ENCODE measurements around the gene ARHGEF28.

The ARHGEF28 gene

GRCh38 chr5:73841641-73842040, 215.6 kb downstream of the ARHGEF28 start:
- H3K4me3 ChIP-seq (ENCODE audit: low read depth, low read length): no peak overlapping the region

- H3K4me3 ChIP-seq (ENCODE audit: low read depth, low read length): no peak overlapping the region
Measured at GRCh38 chr5:73844165-73844564, 218.2 kb downstream of the ARHGEF28 start.

GRCh38 chr5:73851471-73852181, 225.6 kb downstream of the ARHGEF28 start:
- H3K4me3 ChIP-seq (ENCODE audit: low read depth, low read length): no peak overlapping the region

- H3K4me3 ChIP-seq (ENCODE audit: low read depth, low read length): no peak overlapping the region
Measured at GRCh38 chr5:73853091-73853490, 227.1 kb downstream of the ARHGEF28 start.

GRCh38 chr5:73856997-73857396, 231.0 kb downstream of the ARHGEF28 start:
- no peak overlapping the region for H3K4me3 ChIP-seq (ENCODE audit: low read depth, low read length)

GRCh38 chr5:73857446-73857845, 231.4 kb downstream of the ARHGEF28 start:
- no peak overlapping the region for H3K4me3 ChIP-seq (ENCODE audit: low read depth, low read length)

- H3K4me3 ChIP-seq (ENCODE audit: low read depth, low read length): no peak overlapping the region
Measured at GRCh38 chr5:73858054-73858453, 232.1 kb downstream of the ARHGEF28 start.

- H3K4me3 ChIP-seq (ENCODE audit: low read depth, low read length): no peak overlapping the region
Measured at GRCh38 chr5:73858776-73859175, 232.8 kb downstream of the ARHGEF28 start.

- no peak overlapping the region for H3K4me3 ChIP-seq (ENCODE audit: low read depth, low read length)
Measured at GRCh38 chr5:73859696-73860095, 233.7 kb downstream of the ARHGEF28 start.

GRCh38 chr5:73861313-73861988, 235.5 kb downstream of the ARHGEF28 start:
- no peak overlapping the region for H3K4me3 ChIP-seq (ENCODE audit: low read depth, low read length)

GRCh38 chr5:73862796-73863195, 236.8 kb downstream of the ARHGEF28 start:
- no peak overlapping the region for H3K4me3 ChIP-seq (ENCODE audit: low read depth, low read length)

- H3K4me3 ChIP-seq (ENCODE audit: low read depth, low read length): no peak overlapping the region
Measured at GRCh38 chr5:73863876-73864275, 237.9 kb downstream of the ARHGEF28 start.

GRCh38 chr5:73865315-73865714, 239.3 kb downstream of the ARHGEF28 start:
- H3K4me3 ChIP-seq (ENCODE audit: low read depth, low read length): no peak overlapping the region

GRCh38 chr5:73867345-73868335, 241.6 kb downstream of the ARHGEF28 start:
- H3K4me3 ChIP-seq (ENCODE audit: low read depth, low read length): no peak overlapping the region

- no peak overlapping the region for H3K4me3 ChIP-seq (ENCODE audit: low read depth, low read length)
Measured at GRCh38 chr5:73883646-73884045, 257.6 kb downstream of the ARHGEF28 start.

GRCh38 chr5:73887688-73888087, 261.7 kb downstream of the ARHGEF28 start:
- no peak overlapping the region for H3K4me3 ChIP-seq (ENCODE audit: low read depth, low read length)

- H3K4me3 ChIP-seq (ENCODE audit: low read depth, low read length): no peak overlapping the region
Measured at GRCh38 chr5:73890569-73890968, 264.6 kb downstream of the ARHGEF28 start.

GRCh38 chr5:73892218-73892617, 266.2 kb downstream of the ARHGEF28 start:
- no peak overlapping the region for H3K4me3 ChIP-seq (ENCODE audit: low read depth, low read length)

- H3K4me3 ChIP-seq (ENCODE audit: low read depth, low read length): no peak overlapping the region
Measured at GRCh38 chr5:73892806-73893205, 266.8 kb downstream of the ARHGEF28 start.

GRCh38 chr5:73893813-73894212, 267.8 kb downstream of the ARHGEF28 start:
- no peak overlapping the region for H3K4me3 ChIP-seq (ENCODE audit: low read depth, low read length)

- H3K4me3 ChIP-seq (ENCODE audit: low read depth, low read length): no peak overlapping the region
Measured at GRCh38 chr5:73894860-73895259, 268.9 kb downstream of the ARHGEF28 start.

All from iPS-11a (cell line).